ENCODE results near the gene ATP13A5.

The ATP13A5 gene

GRCh38 chr3:193378706-193379105 is at the start of gene ATP13A5:
TSS of gene ATP13A5 (minus strand) at chr3:193378753. CDS start at chr3:193378725, 28 bp downstream.
- H3K4me3 ChIP-seq (ENCODE audit: low read length): no peak within 1 kb of the TSS
- peak; percentile 12 for DNase-seq (ENCODE audit: low read depth)
- TF ChIP-seq, protein P1, sequence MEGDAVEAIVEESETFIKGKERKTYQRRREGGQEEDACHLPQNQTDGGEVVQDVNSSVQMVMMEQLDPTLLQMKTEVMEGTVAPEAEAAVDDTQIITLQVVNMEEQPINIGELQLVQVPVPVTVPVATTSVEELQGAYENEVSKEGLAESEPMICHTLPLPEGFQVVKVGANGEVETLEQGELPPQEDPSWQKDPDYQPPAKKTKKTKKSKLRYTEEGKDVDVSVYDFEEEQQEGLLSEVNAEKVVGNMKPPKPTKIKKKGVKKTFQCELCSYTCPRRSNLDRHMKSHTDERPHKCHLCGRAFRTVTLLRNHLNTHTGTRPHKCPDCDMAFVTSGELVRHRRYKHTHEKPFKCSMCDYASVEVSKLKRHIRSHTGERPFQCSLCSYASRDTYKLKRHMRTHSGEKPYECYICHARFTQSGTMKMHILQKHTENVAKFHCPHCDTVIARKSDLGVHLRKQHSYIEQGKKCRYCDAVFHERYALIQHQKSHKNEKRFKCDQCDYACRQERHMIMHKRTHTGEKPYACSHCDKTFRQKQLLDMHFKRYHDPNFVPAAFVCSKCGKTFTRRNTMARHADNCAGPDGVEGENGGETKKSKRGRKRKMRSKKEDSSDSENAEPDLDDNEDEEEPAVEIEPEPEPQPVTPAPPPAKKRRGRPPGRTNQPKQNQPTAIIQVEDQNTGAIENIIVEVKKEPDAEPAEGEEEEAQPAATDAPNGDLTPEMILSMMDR (IDR thresholded peaks at IDR 0.05; ENCODE audit: insufficient read depth, low read depth, low read length, missing control alignments): no peak

DNA sequence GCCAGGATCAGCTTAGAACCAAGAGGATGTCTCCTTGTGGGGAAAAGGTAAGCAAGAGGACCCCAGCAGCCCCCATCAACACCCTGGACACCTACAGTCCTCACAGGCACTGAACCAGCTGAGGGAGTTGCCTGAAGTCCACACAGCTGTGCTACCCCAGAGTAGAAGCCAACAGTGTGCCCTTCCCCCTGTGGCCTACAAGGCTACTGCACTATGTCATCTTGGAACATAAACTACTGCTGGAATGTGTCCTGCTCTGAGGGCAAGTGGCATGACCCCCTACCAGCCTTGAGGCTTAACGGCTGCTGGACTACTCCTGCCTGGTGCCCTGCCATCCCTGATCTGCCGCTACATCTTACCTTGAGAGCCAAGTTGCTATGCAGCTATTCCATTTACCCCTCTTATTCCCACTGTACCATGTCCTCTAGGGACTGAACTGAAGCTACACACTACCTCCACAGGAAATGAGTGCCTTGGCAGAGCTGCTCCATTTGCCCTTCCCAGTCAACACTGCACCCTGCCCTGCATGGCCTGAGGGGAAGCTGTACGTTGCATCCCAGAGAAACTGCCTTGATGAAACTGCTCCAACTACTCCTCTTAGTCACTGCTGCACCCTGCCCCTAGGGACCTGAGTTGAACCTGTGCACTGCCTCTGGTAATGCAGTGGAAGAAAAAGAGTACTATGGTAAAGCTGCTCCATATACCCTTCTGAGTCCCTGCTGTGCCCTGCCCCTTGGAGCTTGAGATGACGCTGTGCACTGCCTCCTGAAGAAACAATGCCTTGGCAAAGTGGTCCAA is 40.2 kb upstream of the ATP13A5 start:
- TF ChIP-seq, protein P1 (IDR thresholded peaks at IDR 0.05; ENCODE audit: insufficient read depth, low read depth, low read length, missing control alignments): no peak

GRCh38 chr3:193416629-193417028 is 38.1 kb upstream of the ATP13A5 start:
- no peak for DNase-seq (ENCODE audit: low read depth)
- H3K4me3 ChIP-seq (ENCODE audit: low read length): no peak overlapping the region
- TF ChIP-seq, protein P1 (IDR thresholded peaks at IDR 0.05; ENCODE audit: insufficient read depth, low read depth, low read length, missing control alignments): no peak

More for the DNA sequence above, 40.2 kb upstream of the ATP13A5 start:
- H3K4me3 ChIP-seq (ENCODE audit: low read length): no peak overlapping the region
- DNase-seq (ENCODE audit: low read depth): peak; percentile 66

GRCh38 chr3:193407688-193408087 is 29.1 kb upstream of the ATP13A5 start:
- DNase-seq (ENCODE audit: low read depth): no peak
- H3K4me3 ChIP-seq (ENCODE audit: low read length): no peak overlapping the region
- TF ChIP-seq, protein P1 (IDR thresholded peaks at IDR 0.05; ENCODE audit: insufficient read depth, low read depth, low read length, missing control alignments): no peak

GRCh38 chr3:193407112-193407511 is 28.6 kb upstream of the ATP13A5 start:
- TF ChIP-seq, protein P1 (IDR thresholded peaks at IDR 0.05; ENCODE audit: insufficient read depth, low read depth, low read length, missing control alignments): no peak
- no peak overlapping the region for H3K4me3 ChIP-seq (ENCODE audit: low read length)
- DNase-seq (ENCODE audit: low read depth): no peak

DNA sequence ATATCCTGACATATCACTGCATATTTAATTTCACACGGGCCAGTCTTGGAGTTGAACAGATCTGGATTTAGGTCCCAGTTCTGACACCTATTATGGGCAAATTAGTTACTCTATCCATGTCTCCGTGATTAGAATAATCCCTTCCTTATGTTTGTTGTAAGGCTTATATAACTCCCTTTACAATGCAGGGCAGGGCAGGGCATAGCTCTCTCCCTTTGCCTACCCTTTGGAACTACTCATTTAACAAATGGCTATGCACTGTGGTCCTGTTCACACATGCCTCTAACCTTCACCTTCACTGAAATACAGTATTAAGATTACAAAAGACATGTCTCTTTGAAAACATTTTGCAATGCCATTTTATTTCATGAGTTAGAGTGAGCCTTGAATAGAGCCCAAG is 24.8 kb upstream of the ATP13A5 start:
- no peak for DNase-seq (ENCODE audit: low read depth)
- TF ChIP-seq, protein P1 (IDR thresholded peaks at IDR 0.05; ENCODE audit: insufficient read depth, low read depth, low read length, missing control alignments): no peak
- no peak overlapping the region for H3K4me3 ChIP-seq (ENCODE audit: low read length)

- TF ChIP-seq, protein P1 (IDR thresholded peaks at IDR 0.05; ENCODE audit: insufficient read depth, low read depth, low read length, missing control alignments): no peak
- DNase-seq (ENCODE audit: low read depth): peak; percentile 10
These were observed 21.8 kb upstream of the ATP13A5 start for GRCh38 chr3:193400304-193400703.

More at GRCh38 chr3:193400304-193400703, 21.8 kb upstream of the ATP13A5 start:
- H3K4me3 ChIP-seq (ENCODE audit: low read length): no peak overlapping the region

All from epithelial cell of esophagus (primary cell).